Skeletal muscle cell (primary cell): ENCODE data around the gene USP17L5.
"Not testable (repeated sequence)": the region's sequence is repeated elsewhere in the genome, so short reads cannot be mapped to it uniquely, and the experiment has no call there.

ENCODE experiments used
- DNase-seq: peaks from one replicate; pipeline ENCODE4 v3.0.0-alpha.2; 2010; ENCODE audit warnings: low read depth
- H3K4me3 ChIP-seq: 2 replicates; pipeline ENCODE4 v1.5.1; 2011; ENCODE audit warnings: low read depth, mild to moderate bottlenecking, control low read depth, low read length, moderate library complexity

USP17L5 gene

GRCh38 chr4:9339103-9339502 is at the start of gene USP17L5:
Gene USP17L5, plus strand, starts transcription at chr4:9339403. Its CDS starts 0 bp downstream, at chr4:9339403.
- H3K4me3 ChIP-seq, DNase-seq: not testable (repeated sequence)

- not testable (repeated sequence) for DNase-seq, H3K4me3 ChIP-seq
Observed at GRCh38 chr4:9324191-9324590, 15.0 kb upstream of the USP17L5 start.

- not testable (repeated sequence) for DNase-seq, H3K4me3 ChIP-seq
Observed at GRCh38 chr4:9324865-9325264, 14.3 kb upstream of the USP17L5 start, which contains the start of gene USP17L24. Gene USP17L24, plus strand, starts transcription at chr4:9325165. Its CDS starts 0 bp downstream, at chr4:9325165.

GRCh38 chr4:9329611-9330010 is 9.6 kb upstream of the USP17L5 start, which contains the start of gene USP17L25:
Gene USP17L25, plus strand, starts transcription at chr4:9329911. Its CDS starts 0 bp downstream, at chr4:9329911.
- DNase-seq, H3K4me3 ChIP-seq: not testable (repeated sequence)

- DNase-seq, H3K4me3 ChIP-seq: not testable (repeated sequence)
Observed at GRCh38 chr4:9334358-9334757, 4.8 kb upstream of the USP17L5 start, which contains the start of gene USP17L26. Gene USP17L26, plus strand, starts transcription at chr4:9334658. Its CDS starts 0 bp downstream, at chr4:9334658.

- not testable (repeated sequence) for DNase-seq, H3K4me3 ChIP-seq
Observed at GRCh38 chr4:9343848-9344247, 4.6 kb downstream of the USP17L5 start, which contains the start of gene USP17L27. Gene USP17L27, plus strand, starts transcription at chr4:9344148. Its CDS starts 0 bp downstream, at chr4:9344148.

- H3K4me3 ChIP-seq, DNase-seq: not testable (repeated sequence)
Observed at GRCh38 chr4:9348593-9348992, 9.4 kb downstream of the USP17L5 start, which contains the start of gene USP17L28. Gene USP17L28, plus strand, starts transcription at chr4:9348893. Its CDS starts 0 bp downstream, at chr4:9348893.

GRCh38 chr4:9350866-9351265 is 11.7 kb downstream of the USP17L5 start:
- DNase-seq, H3K4me3 ChIP-seq: not testable (repeated sequence)

- not testable (repeated sequence) for DNase-seq, H3K4me3 ChIP-seq
Observed at GRCh38 chr4:9353338-9353737, 14.1 kb downstream of the USP17L5 start, which contains the start of gene USP17L29. Gene USP17L29, plus strand, starts transcription at chr4:9353638. Its CDS starts 0 bp downstream, at chr4:9353638.

GRCh38 chr4:9362829-9363228 is 23.6 kb downstream of the USP17L5 start, which contains the start of gene USP17L30:
Gene USP17L30, plus strand, starts transcription at chr4:9363129. Its CDS starts 0 bp downstream, at chr4:9363129.
- not testable (repeated sequence) for DNase-seq, H3K4me3 ChIP-seq

GRCh38 chr4:9379881-9380280 is 40.7 kb downstream of the USP17L5 start:
- not testable (repeated sequence) for DNase-seq, H3K4me3 ChIP-seq

- peak overlapping the region; percentile 47 for H3K4me3 ChIP-seq
- not testable (repeated sequence) for DNase-seq
Observed at GRCh38 chr4:9381012-9381534, 41.9 kb downstream of the USP17L5 start.

- no peak overlapping the region for H3K4me3 ChIP-seq
- no peak for DNase-seq
Observed at GRCh38 chr4:9384126-9384525, 44.9 kb downstream of the USP17L5 start.

GRCh38 chr4:9389001-9389400 is 49.8 kb downstream of the USP17L5 start:
- not testable (repeated sequence) for H3K4me3 ChIP-seq, DNase-seq
